Suppressor macrophage treated with lipopolysaccharide for 4 hours (primary cell): ENCODE measurements around the gene ACSF3.
"Not testable (repeated sequence)": the region's sequence is repeated elsewhere in the genome, so short reads cannot be mapped to it uniquely, and the experiment has no call there.

Experiments
- DNase-seq: peaks from one replicate; pipeline ENCODE4 v3.0.0-alpha.2; 2020

ACSF3 gene

GRCh38 chr16:89073346-89074071 is 20.1 kb upstream of the ACSF3 start:
- DNase-seq, result no peak

- DNase-seq, result not testable (repeated sequence)
These were observed 19.5 kb upstream of the ACSF3 start for GRCh38 chr16:89074072-89074674.

- DNase-seq, result no peak
These were observed 18.6 kb upstream of the ACSF3 start for GRCh38 chr16:89074803-89075688.

DNA sequence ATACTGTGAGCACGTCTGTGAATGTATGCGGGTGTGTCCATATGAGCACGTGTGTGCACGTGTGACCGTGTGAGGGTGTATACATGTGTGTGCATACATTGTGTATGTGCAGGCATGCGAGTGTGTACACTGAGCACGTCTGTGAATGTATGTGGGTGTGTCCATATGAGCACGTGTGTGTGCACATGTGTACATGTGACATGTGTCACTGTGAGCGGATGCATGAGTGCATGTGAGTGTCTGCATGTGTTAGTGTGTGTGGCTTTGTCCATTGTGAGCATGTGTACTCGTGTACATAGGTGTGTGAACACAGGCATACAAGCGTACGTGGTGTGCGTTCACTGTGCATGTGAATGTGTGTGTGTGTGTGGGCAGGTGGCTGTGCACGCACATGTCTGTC is 17.5 kb upstream of the ACSF3 start:
- no peak for DNase-seq

DNA sequence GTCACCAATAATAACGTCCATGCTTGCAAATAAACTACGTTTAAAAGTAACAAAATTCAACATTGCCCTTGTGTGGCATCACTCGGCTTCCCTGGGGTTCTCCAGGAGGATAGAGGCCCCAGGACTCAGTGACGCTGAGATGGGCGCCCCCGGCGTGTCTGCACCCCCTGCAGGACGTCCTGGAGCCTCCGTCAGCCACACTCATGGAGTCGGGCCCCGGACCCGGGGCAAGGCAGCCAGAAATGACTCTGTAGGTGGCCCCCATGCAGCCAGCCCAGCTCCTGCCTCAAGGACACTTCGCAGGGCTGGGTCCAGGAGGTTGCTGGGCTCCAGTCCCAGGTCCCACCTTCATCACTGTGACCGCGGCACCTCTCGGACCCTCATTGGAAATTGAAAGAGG is 16.6 kb upstream of the ACSF3 start:
- no peak for DNase-seq

- no peak for DNase-seq
These were observed 15.5 kb upstream of the ACSF3 start for GRCh38 chr16:89078172-89078571.

GRCh38 chr16:89079434-89079980 is 14.1 kb upstream of the ACSF3 start:
- no peak for DNase-seq

GRCh38 chr16:89080196-89080853 is 13.3 kb upstream of the ACSF3 start:
- DNase-seq, result no peak

DNA sequence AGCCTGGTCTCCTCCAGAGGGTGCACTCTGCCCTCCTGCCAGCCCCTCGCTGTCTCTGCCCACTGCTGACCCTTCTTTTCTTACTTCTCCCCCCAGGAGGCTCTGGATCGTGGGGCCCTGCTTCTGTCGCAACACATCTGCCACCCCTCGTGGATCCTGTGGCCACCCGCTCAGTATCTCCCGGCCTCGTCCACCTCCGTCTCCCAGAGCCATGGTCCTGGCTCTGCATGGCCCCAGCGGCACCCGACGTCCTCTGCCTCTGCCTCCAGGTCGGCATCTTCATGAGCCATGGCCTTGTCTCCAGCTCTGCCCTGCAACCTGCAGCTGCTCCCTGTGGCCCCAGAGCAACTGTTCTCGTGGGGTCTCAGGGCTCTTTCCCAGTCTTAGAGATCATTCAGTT is 12.1 kb upstream of the ACSF3 start:
- no peak for DNase-seq

GRCh38 chr16:89084411-89084810 is 9.2 kb upstream of the ACSF3 start:
- no peak for DNase-seq

DNA sequence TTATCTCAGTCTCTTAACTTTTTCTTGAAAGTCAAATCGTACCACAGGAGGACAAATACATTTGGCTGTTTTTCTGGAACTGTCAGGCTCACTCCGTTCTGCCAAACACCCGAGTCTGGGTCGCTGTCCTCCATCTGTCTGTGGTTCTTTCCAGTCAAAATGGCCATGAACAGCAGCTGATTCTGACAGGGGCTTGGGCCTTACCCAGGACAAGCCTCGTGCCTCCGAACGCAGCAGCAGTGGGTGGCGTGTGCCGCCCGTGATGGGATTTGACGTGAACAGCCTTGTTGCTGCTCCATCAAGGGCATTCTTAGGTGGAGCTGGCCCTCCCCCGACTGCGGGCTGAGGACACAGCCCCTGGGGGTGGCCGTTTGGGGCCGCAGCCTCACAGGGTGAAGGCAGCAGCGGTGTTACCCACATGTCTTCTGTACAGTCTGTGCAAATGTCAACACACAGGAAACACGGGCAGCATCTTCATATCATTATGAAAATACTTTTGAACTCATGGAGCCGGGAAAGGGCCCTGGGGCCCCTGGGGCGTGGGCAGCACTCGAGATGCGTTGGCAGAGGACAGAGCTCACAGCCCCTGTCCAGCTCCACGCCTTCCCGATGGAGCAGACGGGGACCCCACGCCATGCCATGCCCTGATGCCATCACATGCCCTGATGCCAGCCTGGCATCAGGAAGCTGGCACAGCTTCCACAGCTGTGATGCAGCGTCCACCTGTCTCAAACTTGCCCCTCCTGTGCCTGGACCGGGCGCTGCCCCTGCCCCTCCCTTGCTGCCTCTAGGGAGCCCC is 8.6 kb upstream of the ACSF3 start:
- DNase-seq, result no peak

GRCh38 chr16:89085755-89086154 is 7.9 kb upstream of the ACSF3 start:
- no peak for DNase-seq

DNA sequence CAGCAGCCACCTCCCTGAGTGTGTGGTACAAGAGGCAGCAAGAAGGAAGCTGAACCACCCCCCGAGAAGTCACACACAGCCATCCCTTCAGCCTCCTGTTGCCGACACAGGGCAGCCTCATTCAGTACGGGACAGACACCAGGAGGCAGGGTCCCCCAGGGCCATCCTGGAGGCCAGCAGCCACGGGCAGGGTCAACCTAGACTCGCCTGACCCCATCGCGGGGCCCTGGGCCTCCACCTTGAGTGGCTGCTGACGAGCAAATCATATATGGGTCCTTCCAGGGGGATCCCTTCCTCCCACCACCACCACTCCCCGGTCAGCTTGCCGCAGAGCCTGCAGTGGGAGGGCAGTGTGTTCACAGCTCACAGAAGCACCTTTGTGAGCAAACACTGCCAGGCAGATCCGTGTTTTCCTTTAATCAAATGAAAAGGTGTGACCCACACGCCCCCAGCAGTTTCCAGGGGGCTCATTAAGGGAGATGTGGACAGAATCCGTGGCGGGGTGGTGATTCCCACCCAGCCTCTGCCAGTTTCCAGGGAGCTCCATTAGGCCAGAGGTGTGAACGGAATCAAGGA is 5.6 kb upstream of the ACSF3 start:
- DNase-seq, result no peak

DNA sequence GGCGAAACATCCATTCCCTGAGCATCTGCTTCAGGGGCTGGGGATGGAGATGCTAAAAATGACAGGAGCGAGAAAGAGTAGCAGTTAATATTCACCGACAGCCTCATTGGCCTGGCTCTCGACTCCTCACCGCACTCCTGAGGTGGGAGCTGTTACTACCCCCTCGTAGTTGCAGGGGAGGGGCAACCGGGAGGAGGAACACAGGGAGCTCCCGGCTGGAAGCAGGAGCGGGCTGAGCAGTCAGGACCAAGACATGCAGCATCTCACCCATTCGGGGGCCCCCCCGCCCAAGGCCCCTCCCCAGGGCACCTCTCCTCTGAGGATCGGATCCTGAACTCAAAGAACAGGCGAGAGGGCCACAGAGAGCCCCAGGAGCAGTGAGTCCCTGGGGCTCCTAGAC is 4.5 kb upstream of the ACSF3 start:
- no peak for DNase-seq

DNA sequence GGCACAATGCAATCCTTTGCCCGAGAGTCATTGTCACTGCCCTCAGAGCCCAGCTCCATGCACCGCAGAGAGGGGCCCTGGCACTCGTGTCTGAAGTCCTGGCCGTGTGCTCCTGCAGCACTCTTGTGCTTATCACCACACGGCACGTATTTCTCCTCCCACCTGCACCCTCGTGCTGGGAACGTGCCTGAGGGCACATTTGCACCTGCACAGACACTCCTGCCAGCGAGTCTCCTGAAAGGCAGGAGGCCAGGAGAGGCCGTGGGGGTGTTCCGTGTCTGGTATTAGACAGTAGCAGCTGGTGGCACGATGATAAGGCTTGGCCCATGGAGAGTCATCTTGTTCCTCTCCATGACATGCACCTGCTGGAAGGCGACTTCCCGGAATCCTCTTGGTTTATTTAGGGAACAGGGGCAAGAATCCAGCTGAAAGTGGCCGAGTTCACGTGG is 3.4 kb upstream of the ACSF3 start:
- no peak for DNase-seq

- no peak for DNase-seq
These were observed 2.8 kb upstream of the ACSF3 start for GRCh38 chr16:89090669-89091426.

DNA sequence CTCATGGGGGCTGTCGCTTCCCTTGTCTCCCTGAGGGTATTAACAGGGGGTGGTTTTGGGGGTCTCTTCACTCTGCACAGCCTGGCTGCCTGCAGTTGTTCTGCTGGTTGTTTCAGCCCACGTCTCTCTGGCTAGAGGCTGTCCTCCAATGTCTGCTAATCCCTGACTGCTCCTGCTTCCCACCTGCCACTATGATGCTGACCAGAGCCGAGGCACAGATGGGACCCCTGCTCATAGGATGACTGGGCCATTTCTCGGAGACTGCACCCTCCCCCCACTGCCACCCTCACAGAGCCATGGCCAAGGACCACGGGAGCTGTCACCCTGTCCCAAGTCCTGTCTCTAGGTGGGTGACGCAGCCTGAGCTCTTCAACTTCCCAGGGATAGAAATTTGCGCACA is 1.6 kb upstream of the ACSF3 start:
- DNase-seq, result no peak

DNA sequence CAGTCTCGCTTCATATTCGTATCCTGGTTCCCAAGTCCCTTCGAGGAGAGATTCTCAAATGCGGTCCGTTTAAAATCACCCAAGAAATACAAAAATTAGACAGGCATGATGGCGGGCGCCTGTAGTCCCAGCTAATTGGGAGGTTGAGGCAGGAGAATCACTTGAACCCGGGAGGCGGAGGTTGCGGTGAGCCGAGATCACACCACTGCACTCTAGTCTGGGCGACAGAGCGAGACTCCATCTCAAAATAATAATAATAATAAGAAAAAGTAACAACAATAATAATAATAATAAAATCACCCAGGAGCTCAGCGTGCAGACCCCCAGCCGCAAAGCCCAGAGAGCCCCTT is 425 bp upstream of the ACSF3 start:
- not testable (repeated sequence) for DNase-seq

- no peak for DNase-seq
These were observed 714 bp downstream of the ACSF3 start for GRCh38 chr16:89094252-89094879.

DNA sequence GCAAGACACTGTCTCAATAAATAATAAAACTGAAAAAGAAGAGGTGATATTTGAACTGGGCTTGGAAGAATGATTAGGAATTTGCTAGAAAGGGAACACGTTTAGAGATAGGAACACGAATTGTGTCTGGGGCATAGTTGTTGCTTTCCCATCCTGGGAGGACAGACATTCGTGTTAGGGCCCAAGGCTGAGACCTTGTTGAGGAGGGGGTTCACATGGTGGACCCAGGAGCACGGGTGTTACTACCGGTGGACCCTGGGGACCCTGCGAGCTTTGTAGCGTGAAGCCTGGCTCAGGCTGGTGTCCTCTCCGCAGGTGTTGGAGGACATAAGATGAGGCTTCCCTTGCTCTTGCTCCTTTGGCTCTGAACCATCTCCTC is 1.2 kb downstream of the ACSF3 start:
- no peak for DNase-seq
